ENCODE data around the gene HTN3.
"Not testable (repeated sequence)": the region's sequence is repeated elsewhere in the genome, so short reads cannot be mapped to it uniquely, and the experiment has no call there.

- TF ChIP-seq POLR2AphosphoS5, CTCF, POLR2A (IDR thresholded peaks at IDR 0.05): not testable (repeated sequence)
Measured at GRCh38 chr4:70050138-70050537, 21.9 kb downstream of the HTN3 start, which contains the start of gene HTN1.

Data from sigmoid colon (tissue), 4 donors.